ENCODE data around the gene PRRT3. TPM values are rescaled to one million over a fixed set of nuclear protein-coding genes. Genes with fewer than 3 reads are reported as not detected.

Gene PRRT3
- total and polyA plus RNA-seq, 2 of the 13 experiments (the other 11 are each of a cell fraction or from before 2014, with no cell fraction given), result 0.22 to 0.44 TPM

- TF ChIP-seq, protein P1, sequence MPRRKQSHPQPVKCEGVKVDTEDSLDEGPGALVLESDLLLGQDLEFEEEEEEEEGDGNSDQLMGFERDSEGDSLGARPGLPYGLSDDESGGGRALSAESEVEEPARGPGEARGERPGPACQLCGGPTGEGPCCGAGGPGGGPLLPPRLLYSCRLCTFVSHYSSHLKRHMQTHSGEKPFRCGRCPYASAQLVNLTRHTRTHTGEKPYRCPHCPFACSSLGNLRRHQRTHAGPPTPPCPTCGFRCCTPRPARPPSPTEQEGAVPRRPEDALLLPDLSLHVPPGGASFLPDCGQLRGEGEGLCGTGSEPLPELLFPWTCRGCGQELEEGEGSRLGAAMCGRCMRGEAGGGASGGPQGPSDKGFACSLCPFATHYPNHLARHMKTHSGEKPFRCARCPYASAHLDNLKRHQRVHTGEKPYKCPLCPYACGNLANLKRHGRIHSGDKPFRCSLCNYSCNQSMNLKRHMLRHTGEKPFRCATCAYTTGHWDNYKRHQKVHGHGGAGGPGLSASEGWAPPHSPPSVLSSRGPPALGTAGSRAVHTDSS (CRISPR knock-in tag; conservative IDR thresholded peaks at IDR 0.05), result no peak
- TF ChIP-seq NR1H2 (CRISPR knock-in tag; IDR thresholded peaks at IDR 0.05; ENCODE audit: borderline replicate concordance, low read depth) (peak; percentile 77; the same call in 1 of the 2 replicates), ZNF460 (CRISPR knock-in tag; IDR thresholded peaks at IDR 0.05; ENCODE audit: borderline replicate concordance) (no peak), RFXAP (CRISPR knock-in tag; IDR thresholded peaks at IDR 0.05; ENCODE audit: borderline replicate concordance) (peak; percentile 77), SKIL (CRISPR knock-in tag; IDR thresholded peaks at IDR 0.05; ENCODE audit: borderline replicate concordance) (no peak; the same call in 1 of the 2 replicates), ZNF232 (CRISPR knock-in tag; IDR thresholded peaks at IDR 0.05; ENCODE audit: borderline replicate concordance) (no peak), DZIP1 (CRISPR knock-in tag; IDR thresholded peaks at IDR 0.05) (no peak; the same call in 1 of the 2 replicates), ZNF670 (CRISPR knock-in tag; IDR thresholded peaks at IDR 0.05; ENCODE audit: borderline replicate concordance) (no peak), HNF4G (IDR thresholded peaks at IDR 0.05; ENCODE audit: borderline replicate concordance, low read depth, low read length) (no peak), HNF4G (CRISPR knock-in tag; IDR thresholded peaks at IDR 0.05; ENCODE audit: borderline replicate concordance, low read depth) (no peak), ZNF138 (CRISPR knock-in tag; IDR thresholded peaks at IDR 0.05; ENCODE audit: low read depth) (no peak; the same call in 1 of the 2 replicates), E2F2 (CRISPR knock-in tag; IDR thresholded peaks at IDR 0.05; ENCODE audit: borderline replicate concordance) (no peak), CAMTA2 (CRISPR knock-in tag; IDR thresholded peaks at IDR 0.05; ENCODE audit: borderline replicate concordance) (peak; percentile 81; the same call in 1 of the 2 replicates), ZNF367 (CRISPR knock-in tag; IDR thresholded peaks at IDR 0.05; ENCODE audit: borderline replicate concordance) (no peak)
- TF ChIP-seq, protein P2, sequence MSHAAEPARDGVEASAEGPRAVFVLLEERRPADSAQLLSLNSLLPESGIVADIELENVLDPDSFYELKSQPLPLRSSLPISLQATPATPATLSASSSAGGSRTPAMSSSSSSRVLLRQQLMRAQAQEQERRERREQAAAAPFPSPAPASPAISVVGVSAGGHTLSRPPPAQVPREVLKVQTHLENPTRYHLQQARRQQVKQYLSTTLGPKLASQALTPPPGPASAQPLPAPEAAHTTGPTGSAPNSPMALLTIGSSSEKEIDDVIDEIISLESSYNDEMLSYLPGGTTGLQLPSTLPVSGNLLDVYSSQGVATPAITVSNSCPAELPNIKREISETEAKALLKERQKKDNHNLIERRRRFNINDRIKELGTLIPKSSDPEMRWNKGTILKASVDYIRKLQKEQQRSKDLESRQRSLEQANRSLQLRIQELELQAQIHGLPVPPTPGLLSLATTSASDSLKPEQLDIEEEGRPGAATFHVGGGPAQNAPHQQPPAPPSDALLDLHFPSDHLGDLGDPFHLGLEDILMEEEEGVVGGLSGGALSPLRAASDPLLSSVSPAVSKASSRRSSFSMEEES (CRISPR knock-in tag; IDR thresholded peaks at IDR 0.05), result peak; percentile 26; the same call in 1 of the 2 replicates
Observed at GRCh38 chr3:9932843-9933560, 19.2 kb downstream of the PRRT3 start (continued).

Data from HepG2 (cell line).